Lung (tissue), 12 donors: Measurements from ENCODE around the gene EDN2. TPM values are rescaled to one million over a fixed set of nuclear protein-coding genes. Genes with fewer than 3 reads are reported as not detected.

Experiments
- ATAC-seq: fragments of 200-7000 bp; cut with Tn5 transposase; one replicate; pipeline ENCODE4 v1.9.1; 2020; ENCODE audit warnings: moderate number of reproducible peaks; ENCODE audit not compliant: insufficient read depth, low FRiP score
- DNase-seq, 3 donors: peaks; one replicate each; pipeline ENCODE4 v3.0.0-alpha.2; 2013 to 2017
- H3K27ac ChIP-seq, 2 donors: one replicate each; pipeline ENCODE4 v1.5.1; 2013; ENCODE audit warnings: mild to moderate bottlenecking in 2 of 2, moderate library complexity in 2 of 2, control low read depth in 1 of 2, inconsistent platforms in 1 of 2, low read depth in 1 of 2, low read length in 1 of 2
- H3K27me3 ChIP-seq, 3 donors: one replicate each; pipeline ENCODE4 v1.5.1; 2013; ENCODE audit warnings: low read length in 2 of 3; ENCODE audit not compliant: control insufficient read depth in 3 of 3, insufficient read depth in 3 of 3
- H3K36me3 ChIP-seq, 4 donors: one replicate each; pipeline ENCODE4 v1.5.1; 2013; ENCODE audit warnings: low read length in 4 of 4, mild to moderate bottlenecking in 1 of 4, moderate library complexity in 1 of 4; ENCODE audit not compliant: control insufficient read depth in 4 of 4, insufficient read depth in 4 of 4
- H3K4me1 ChIP-seq, 5 donors: one replicate each; pipeline ENCODE4 v1.5.1; 2013; ENCODE audit warnings: low read length in 5 of 5, mild to moderate bottlenecking in 2 of 5, moderate library complexity in 1 of 5; ENCODE audit not compliant: control insufficient read depth in 5 of 5, insufficient read depth in 5 of 5
- H3K4me3 ChIP-seq: one replicate; pipeline ENCODE4 v1.5.1; 2013; ENCODE audit warnings: mild to moderate bottlenecking, control low read depth, moderate library complexity
- H3K9ac ChIP-seq, 2 donors: one replicate each; pipeline ENCODE4 v1.5.1; 2013; ENCODE audit warnings: low read length in 2 of 2, control low read depth in 1 of 2; ENCODE audit not compliant: insufficient read depth in 1 of 2
- H3K9me3 ChIP-seq, 4 donors: one replicate each; pipeline ENCODE4 v1.5.1; 2013; ENCODE audit warnings: low read length in 3 of 4, mild to moderate bottlenecking in 1 of 4, moderate library complexity in 1 of 4; ENCODE audit not compliant: control insufficient read depth in 4 of 4, insufficient read depth in 3 of 4
- CTCF ChIP-seq: IDR thresholded peaks from 2 replicates; pipeline ENCODE4 v1.5.1; 2012; ENCODE audit warnings: mild to moderate bottlenecking; ENCODE audit errors: control extremely low read depth, extremely low read depth
- WGBS, 2 donors: extraction: QIAGEN DNeasy Blood & Tissue Kit; methylation state at CpG; one replicate each; pipeline ENCODE4 v1.1.7; 2013; 5-methylcytosine and 5-hydroxymethylcytosine counted together
- polyA plus RNA-seq, 2 donors: library from polyadenylated mRNA; stranded (reverse); fragments of 200-250 nt; gene quantifications; one replicate each; pipeline ENCODE4 v1.2.1, GENCODE V29; 2013
- total RNA-seq, 2 donors: library from RNA; depleted of rRNA in 1 of 2; stranded (reverse); fragments of >200 nt in 1 of 2; gene quantifications; one replicate each; pipeline ENCODE4 v1.2.1, GENCODE V29; 2014 to 2021
- donor health status: control.
- donor health status: control.
- donor health status: Bipolar disorder and iron deficiency.
- donor health status: healthy.
- donor health status: DM: yes; HTN: yes; CAD: no.

EDN2 gene
- total and polyA plus RNA-seq, 4 donors: 0.85 to 15.2 (median 2.4) TPM

GRCh38 chr1:41486053-41486370 is 1.5 kb upstream of the EDN2 start:
- H3K27ac ChIP-seq: no peak overlapping the region
- ATAC-seq: no peak
- H3K27me3 ChIP-seq: no peaks in the 10 kb centered on the region
- H3K4me3 ChIP-seq: no peak overlapping the region
- H3K4me1 ChIP-seq: peaks cover 0 to 74% (median 36%) of the 10 kb centered on the region in 5 donors
- WGBS, 2 donors: 65 to 76% methylated on average over 4 of the region's 4 CpGs
- no peaks in the 10 kb centered on the region for H3K9me3 ChIP-seq
- no peak overlapping the region for H3K9ac ChIP-seq
- H3K36me3 ChIP-seq: no peaks in the 10 kb centered on the region
- DNase-seq: no peak
- no peak for TF ChIP-seq CTCF

- TF ChIP-seq CTCF: no peak
- H3K9me3 ChIP-seq: no peaks in the 10 kb centered on the region
- DNase-seq (no peak), ATAC-seq (no peak)
- H3K27me3 ChIP-seq: no peaks in the 10 kb centered on the region
- no peaks in the 10 kb centered on the region for H3K36me3 ChIP-seq
- 39 to 67% methylated on average over 5 of the region's 5 CpGs for WGBS, 2 donors
- peaks cover 0 to 74% (median 36%) of the 10 kb centered on the region in 5 donors for H3K4me1 ChIP-seq
- H3K9ac ChIP-seq: no peak overlapping the region
- no peak overlapping the region for H3K27ac ChIP-seq
- no peak overlapping the region for H3K4me3 ChIP-seq
Observed at GRCh38 chr1:41485605-41486004, 1.1 kb upstream of the EDN2 start.

GRCh38 chr1:41483960-41484401 is 502 bp downstream of the EDN2 start:
- ATAC-seq: no peak
- peaks cover 0 to 74% (median 35%) of the 10 kb centered on the region in 5 donors for H3K4me1 ChIP-seq

More at GRCh38 chr1:41483960-41484401, 502 bp downstream of the EDN2 start:
- Histone ChIP-seq H3K9ac (no peak overlapping the region), H3K27ac (no peak overlapping the region), H3K9me3 (no peaks in the 10 kb centered on the region), H3K27me3 (no peaks in the 10 kb centered on the region), H3K4me3 (no peak overlapping the region), H3K36me3 (no peaks in the 10 kb centered on the region)
- TF ChIP-seq CTCF: no peak
- no peak for DNase-seq
- WGBS, 2 donors: 58 to 69% methylated on average over 9 of the region's 9 CpGs
